ENCODE measurements around the gene CNDP2.
A peak's percentile ranks its signal among the peaks of the same experiment; 100 is the strongest.

Gene CNDP2

GRCh38 chr18:74456349-74457042 is 39.7 kb upstream of the CNDP2 start:
- H3K4me1 ChIP-seq (ENCODE audit: control insufficient read depth, low read depth, low read length): peaks cover 6% of the 10 kb centered on the region
- H3K27me3 ChIP-seq (ENCODE audit: control insufficient read depth, insufficient read depth, low read length): peaks cover 56% of the 10 kb centered on the region
- no peak overlapping the region for H3K9ac ChIP-seq (ENCODE audit: low read length)
- no peak overlapping the region for H3K27ac ChIP-seq (ENCODE audit: low read length)
- H3K9me3 ChIP-seq (ENCODE audit: control insufficient read depth, low read depth, low read length): no peaks in the 10 kb centered on the region
- peak overlapping the region; percentile 64 for H3K4me3 ChIP-seq (ENCODE audit: low read length)
- no peaks in the 10 kb centered on the region for H3K36me3 ChIP-seq (ENCODE audit: control insufficient read depth, low read depth, low read length)

GRCh38 chr18:74457043-74457724 is 39.0 kb upstream of the CNDP2 start, which contains the start of gene DIPK1C:
Gene DIPK1C (minus strand): TSS chr18:74457308. CDS start chr18:74457259, 49 bp downstream.
- Histone ChIP-seq H3K9me3 (ENCODE audit: control insufficient read depth, low read depth, low read length) (no peaks in the 10 kb centered on the region), H3K4me3 (ENCODE audit: low read length) (peak within 1 kb of the TSS; percentile 64), H3K36me3 (ENCODE audit: control insufficient read depth, low read depth, low read length) (no peaks in the 10 kb centered on the region), H3K4me1 (ENCODE audit: control insufficient read depth, low read depth, low read length) (peaks cover 6% of the 10 kb centered on the region), H3K27me3 (ENCODE audit: control insufficient read depth, insufficient read depth, low read length) (peaks cover 56% of the 10 kb centered on the region), H3K27ac (ENCODE audit: low read length) (no peak within 1 kb of the TSS), H3K9ac (ENCODE audit: low read length) (no peak within 1 kb of the TSS)

GRCh38 chr18:74457725-74458421 is 38.3 kb upstream of the CNDP2 start:
- H3K27ac ChIP-seq (ENCODE audit: low read length): no peak overlapping the region
- H3K27me3 ChIP-seq (ENCODE audit: control insufficient read depth, insufficient read depth, low read length): peaks cover 56% of the 10 kb centered on the region

GRCh38 chr18:74459889-74460288 is 36.3 kb upstream of the CNDP2 start:
- Histone ChIP-seq H3K27me3 (ENCODE audit: control insufficient read depth, insufficient read depth, low read length) (peaks cover 48% of the 10 kb centered on the region), H3K27ac (ENCODE audit: low read length) (no peak overlapping the region), H3K9ac (ENCODE audit: low read length) (no peak overlapping the region), H3K36me3 (ENCODE audit: control insufficient read depth, low read depth, low read length) (no peaks in the 10 kb centered on the region), H3K9me3 (ENCODE audit: control insufficient read depth, low read depth, low read length) (no peaks in the 10 kb centered on the region), H3K4me1 (ENCODE audit: control insufficient read depth, low read depth, low read length) (peaks cover 3% of the 10 kb centered on the region), H3K4me3 (ENCODE audit: low read length) (no peak overlapping the region)

More at GRCh38 chr18:74457725-74458421, 38.3 kb upstream of the CNDP2 start:
- H3K9ac ChIP-seq (ENCODE audit: low read length): no peak overlapping the region
- no peaks in the 10 kb centered on the region for H3K9me3 ChIP-seq (ENCODE audit: control insufficient read depth, low read depth, low read length)
- H3K4me3 ChIP-seq (ENCODE audit: low read length): peak overlapping the region; percentile 49
- H3K36me3 ChIP-seq (ENCODE audit: control insufficient read depth, low read depth, low read length): no peaks in the 10 kb centered on the region
- H3K4me1 ChIP-seq (ENCODE audit: control insufficient read depth, low read depth, low read length): peaks cover 6% of the 10 kb centered on the region

- peaks cover 3% of the 10 kb centered on the region for H3K4me1 ChIP-seq (ENCODE audit: control insufficient read depth, low read depth, low read length)
- peaks cover 39% of the 10 kb centered on the region for H3K27me3 ChIP-seq (ENCODE audit: control insufficient read depth, insufficient read depth, low read length)
- H3K27ac ChIP-seq (ENCODE audit: low read length): no peak overlapping the region
- H3K9ac ChIP-seq (ENCODE audit: low read length): no peak overlapping the region
- H3K36me3 ChIP-seq (ENCODE audit: control insufficient read depth, low read depth, low read length): no peaks in the 10 kb centered on the region
- H3K9me3 ChIP-seq (ENCODE audit: control insufficient read depth, low read depth, low read length): no peaks in the 10 kb centered on the region
- no peak overlapping the region for H3K4me3 ChIP-seq (ENCODE audit: low read length)
Measured at GRCh38 chr18:74460825-74461224, 35.3 kb upstream of the CNDP2 start.

DNA sequence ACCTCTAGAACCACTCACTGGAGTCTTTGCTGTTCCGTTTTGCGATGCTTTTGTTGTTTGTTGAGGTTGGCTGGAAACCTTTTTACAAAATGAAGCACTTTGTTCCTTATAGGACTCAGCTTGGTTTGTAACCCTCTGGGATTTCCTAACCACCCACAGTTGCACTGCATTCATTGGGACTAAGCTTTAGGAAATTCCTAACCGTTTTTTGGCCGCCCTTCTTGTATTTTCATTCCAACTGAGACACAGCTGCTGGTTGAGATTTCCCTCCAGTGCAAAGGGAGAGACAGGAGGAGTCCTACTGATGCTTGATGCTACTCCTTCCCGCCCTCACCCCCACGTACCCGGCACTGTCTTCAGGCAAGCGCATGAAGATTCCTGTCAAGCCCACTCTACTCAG is 32.9 kb upstream of the CNDP2 start:
- peaks cover 3% of the 10 kb centered on the region for H3K4me1 ChIP-seq (ENCODE audit: control insufficient read depth, low read depth, low read length)
- H3K27ac ChIP-seq (ENCODE audit: low read length): no peak overlapping the region

DNA sequence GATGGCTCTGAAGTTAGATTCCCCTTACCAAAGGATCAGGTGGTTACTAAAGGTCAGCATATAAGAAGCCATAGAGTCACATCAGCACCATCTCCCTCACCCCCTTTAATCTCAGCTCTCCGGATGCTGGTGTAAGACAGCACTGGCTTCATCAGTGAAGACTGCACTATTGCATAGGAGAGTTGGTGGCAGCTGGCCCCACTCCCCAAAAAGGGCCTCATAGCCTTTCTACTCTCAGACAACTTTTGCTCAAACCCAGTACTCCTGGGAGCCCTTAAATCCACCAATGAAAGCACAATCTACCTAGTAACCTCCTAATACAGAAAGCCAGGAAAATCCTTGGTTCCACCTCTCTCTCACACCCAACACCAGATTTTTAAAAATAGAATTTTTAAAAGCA is 32.2 kb upstream of the CNDP2 start:
- Histone ChIP-seq H3K9me3 (ENCODE audit: control insufficient read depth, low read depth, low read length) (no peaks in the 10 kb centered on the region), H3K36me3 (ENCODE audit: control insufficient read depth, low read depth, low read length) (no peaks in the 10 kb centered on the region), H3K9ac (ENCODE audit: low read length) (no peak overlapping the region), H3K4me3 (ENCODE audit: low read length) (no peak overlapping the region), H3K4me1 (ENCODE audit: control insufficient read depth, low read depth, low read length) (peaks cover 3% of the 10 kb centered on the region), H3K27ac (ENCODE audit: low read length) (no peak overlapping the region), H3K27me3 (ENCODE audit: control insufficient read depth, insufficient read depth, low read length) (peaks cover 8% of the 10 kb centered on the region)

More for the DNA sequence above, 32.9 kb upstream of the CNDP2 start:
- Histone ChIP-seq H3K36me3 (ENCODE audit: control insufficient read depth, low read depth, low read length) (no peaks in the 10 kb centered on the region), H3K9ac (ENCODE audit: low read length) (no peak overlapping the region), H3K4me3 (ENCODE audit: low read length) (no peak overlapping the region), H3K27me3 (ENCODE audit: control insufficient read depth, insufficient read depth, low read length) (peaks cover 15% of the 10 kb centered on the region), H3K9me3 (ENCODE audit: control insufficient read depth, low read depth, low read length) (no peaks in the 10 kb centered on the region)

GRCh38 chr18:74465775-74466174 is 30.4 kb upstream of the CNDP2 start:
- H3K9me3 ChIP-seq (ENCODE audit: control insufficient read depth, low read depth, low read length): no peaks in the 10 kb centered on the region
- no peak overlapping the region for H3K27ac ChIP-seq (ENCODE audit: low read length)
- no peaks in the 10 kb centered on the region for H3K4me1 ChIP-seq (ENCODE audit: control insufficient read depth, low read depth, low read length)
- H3K27me3 ChIP-seq (ENCODE audit: control insufficient read depth, insufficient read depth, low read length): no peaks in the 10 kb centered on the region
- H3K4me3 ChIP-seq (ENCODE audit: low read length): no peak overlapping the region
- no peak overlapping the region for H3K9ac ChIP-seq (ENCODE audit: low read length)
- no peaks in the 10 kb centered on the region for H3K36me3 ChIP-seq (ENCODE audit: control insufficient read depth, low read depth, low read length)

GRCh38 chr18:74468547-74469061 is 27.6 kb upstream of the CNDP2 start:
- no peaks in the 10 kb centered on the region for H3K9me3 ChIP-seq (ENCODE audit: control insufficient read depth, low read depth, low read length)
- no peak overlapping the region for H3K9ac ChIP-seq (ENCODE audit: low read length)
- no peaks in the 10 kb centered on the region for H3K27me3 ChIP-seq (ENCODE audit: control insufficient read depth, insufficient read depth, low read length)
- H3K4me1 ChIP-seq (ENCODE audit: control insufficient read depth, low read depth, low read length): no peaks in the 10 kb centered on the region
- no peaks in the 10 kb centered on the region for H3K36me3 ChIP-seq (ENCODE audit: control insufficient read depth, low read depth, low read length)
- no peak overlapping the region for H3K27ac ChIP-seq (ENCODE audit: low read length)
- no peak overlapping the region for H3K4me3 ChIP-seq (ENCODE audit: low read length)

GRCh38 chr18:74472312-74472711 is 23.9 kb upstream of the CNDP2 start:
- H3K36me3 ChIP-seq (ENCODE audit: control insufficient read depth, low read depth, low read length): no peaks in the 10 kb centered on the region
- H3K9me3 ChIP-seq (ENCODE audit: control insufficient read depth, low read depth, low read length): no peaks in the 10 kb centered on the region
- H3K4me3 ChIP-seq (ENCODE audit: low read length): no peak overlapping the region
- no peak overlapping the region for H3K9ac ChIP-seq (ENCODE audit: low read length)
- no peaks in the 10 kb centered on the region for H3K27me3 ChIP-seq (ENCODE audit: control insufficient read depth, insufficient read depth, low read length)
- no peak overlapping the region for H3K27ac ChIP-seq (ENCODE audit: low read length)
- peaks cover 5% of the 10 kb centered on the region for H3K4me1 ChIP-seq (ENCODE audit: control insufficient read depth, low read depth, low read length)

GRCh38 chr18:74473976-74474640 is 22.1 kb upstream of the CNDP2 start:
- H3K9ac ChIP-seq (ENCODE audit: low read length): no peak overlapping the region
- no peak overlapping the region for H3K4me3 ChIP-seq (ENCODE audit: low read length)
- H3K9me3 ChIP-seq (ENCODE audit: control insufficient read depth, low read depth, low read length): no peaks in the 10 kb centered on the region
- no peaks in the 10 kb centered on the region for H3K27me3 ChIP-seq (ENCODE audit: control insufficient read depth, insufficient read depth, low read length)
- no peak overlapping the region for H3K27ac ChIP-seq (ENCODE audit: low read length)
- peaks cover 5% of the 10 kb centered on the region for H3K4me1 ChIP-seq (ENCODE audit: control insufficient read depth, low read depth, low read length)
- no peaks in the 10 kb centered on the region for H3K36me3 ChIP-seq (ENCODE audit: control insufficient read depth, low read depth, low read length)

Measured in iPS-18a (cell line).